ENCODE measurements around the gene TBCD.

TBCD gene

GRCh38 chr17:82751571-82752370, at the start of gene TBCD:
Gene TBCD, plus strand, starts transcription at chr17:82752065. Its CDS starts 129 bp downstream, at chr17:82752194.
- H3K27me3 Mint-ChIP-seq = no peaks in the 10 kb centered on the region
- no peaks in the 10 kb centered on the region for H3K9me3 Mint-ChIP-seq
- peaks cover 7 to 12% of the 10 kb centered on the region in 2 donors for H3K36me3 Mint-ChIP-seq
- H3K27ac Mint-ChIP-seq = peak within 1 kb of the TSS; percentile 84
- peaks cover 23 to 26% of the 10 kb centered on the region in 2 donors for H3K4me1 Mint-ChIP-seq
- peak within 1 kb of the TSS; percentile 85 to 90 for H3K4me3 Mint-ChIP-seq
- DNase-seq = peak; percentile 80
- peak; percentile 81 to 82 for ATAC-seq (replicated peaks)

GRCh38 chr17:82702231-82702927, 49.5 kb upstream of the TBCD start:
- Mint-ChIP-seq H3K9me3 (no peaks in the 10 kb centered on the region), H3K4me1 (peaks cover 8 to 23% of the 10 kb centered on the region in 2 donors), H3K4me3 (no peak overlapping the region), H3K27ac (no peak overlapping the region), H3K27me3 (peaks cover 2 to 5% of the 10 kb centered on the region in 2 donors), H3K36me3 (no peaks in the 10 kb centered on the region)
- DNase-seq (no peak), ATAC-seq (replicated peaks) (no peak)

- DNase-seq (no peak), ATAC-seq (replicated peaks) (no peak)
- Mint-ChIP-seq H3K4me3 (no peak overlapping the region), H3K36me3 (no peaks in the 10 kb centered on the region), H3K4me1 (peaks cover 13 to 29% of the 10 kb centered on the region in 2 donors), H3K27ac (no peak overlapping the region), H3K27me3 (peaks cover 0 to 3% of the 10 kb centered on the region in 2 donors), H3K9me3 (no peaks in the 10 kb centered on the region)
These were observed 48.7 kb upstream of the TBCD start for GRCh38 chr17:82703036-82703745.

GRCh38 chr17:82703935-82704865, 47.7 kb upstream of the TBCD start:
- Mint-ChIP-seq H3K27ac (peak overlapping the region; percentile 65), H3K27me3 (peaks cover 0 to 3% of the 10 kb centered on the region in 2 donors), H3K4me3 (no peak overlapping the region), H3K36me3 (no peaks in the 10 kb centered on the region), H3K9me3 (no peaks in the 10 kb centered on the region), H3K4me1 (peaks cover 11 to 30% of the 10 kb centered on the region in 2 donors)
- DNase-seq = no peak
- no peak for ATAC-seq (replicated peaks)

- ATAC-seq (replicated peaks) (no peak), DNase-seq (no peak)
- Mint-ChIP-seq H3K27ac (no peak overlapping the region), H3K27me3 (peaks cover 0 to 3% of the 10 kb centered on the region in 2 donors), H3K9me3 (no peaks in the 10 kb centered on the region), H3K4me3 (no peak overlapping the region), H3K4me1 (peaks cover 9 to 27% of the 10 kb centered on the region in 2 donors), H3K36me3 (no peaks in the 10 kb centered on the region)
These were observed 47.0 kb upstream of the TBCD start for GRCh38 chr17:82704886-82705285.

- Mint-ChIP-seq H3K4me1 (peaks cover 9 to 27% of the 10 kb centered on the region in 2 donors), H3K27me3 (peaks cover 0 to 3% of the 10 kb centered on the region in 2 donors), H3K4me3 (no peak overlapping the region), H3K9me3 (no peaks in the 10 kb centered on the region), H3K36me3 (no peaks in the 10 kb centered on the region), H3K27ac (no peak overlapping the region)
- ATAC-seq (replicated peaks) (no peak), DNase-seq (no peak)
These were observed 46.1 kb upstream of the TBCD start for GRCh38 chr17:82705756-82706155.

GRCh38 chr17:82709024-82709675, 42.7 kb upstream of the TBCD start:
- no peaks in the 10 kb centered on the region for H3K36me3 Mint-ChIP-seq
- no peaks in the 10 kb centered on the region for H3K27me3 Mint-ChIP-seq
- H3K9me3 Mint-ChIP-seq = no peaks in the 10 kb centered on the region
- no peak for DNase-seq
- H3K4me3 Mint-ChIP-seq = no peak overlapping the region
- H3K27ac Mint-ChIP-seq = no peak overlapping the region
- peaks cover 7 to 23% of the 10 kb centered on the region in 2 donors for H3K4me1 Mint-ChIP-seq
- ATAC-seq (replicated peaks) = no peak

GRCh38 chr17:82709676-82710498, 42.0 kb upstream of the TBCD start:
- no peak for DNase-seq
- Mint-ChIP-seq H3K36me3 (no peaks in the 10 kb centered on the region), H3K4me3 (no peak overlapping the region), H3K27ac (no peak overlapping the region), H3K4me1 (peaks cover 7 to 16% of the 10 kb centered on the region in 2 donors), H3K27me3 (no peaks in the 10 kb centered on the region), H3K9me3 (no peaks in the 10 kb centered on the region)
- no peak for ATAC-seq (replicated peaks)

- ATAC-seq (replicated peaks) (no peak), DNase-seq (no peak)
- Mint-ChIP-seq H3K4me3 (no peak overlapping the region), H3K27ac (no peak overlapping the region), H3K4me1 (peaks cover 7 to 17% of the 10 kb centered on the region in 2 donors), H3K27me3 (no peaks in the 10 kb centered on the region), H3K36me3 (no peaks in the 10 kb centered on the region), H3K9me3 (no peaks in the 10 kb centered on the region)
These were observed 41.2 kb upstream of the TBCD start for GRCh38 chr17:82710499-82711232.

- H3K9me3 Mint-ChIP-seq = no peaks in the 10 kb centered on the region
These were observed 38.7 kb upstream of the TBCD start for GRCh38 chr17:82713071-82713723.

GRCh38 chr17:82716203-82717010, 35.5 kb upstream of the TBCD start, which contains the start of gene FN3KRP:
Gene FN3KRP, plus strand, starts transcription at chr17:82716706. Its CDS starts 50 bp downstream, at chr17:82716756.
- no peaks in the 10 kb centered on the region for H3K9me3 Mint-ChIP-seq
- peak within 1 kb of the TSS; percentile 92 for H3K27ac Mint-ChIP-seq
- peaks cover 10 to 17% of the 10 kb centered on the region in 2 donors for H3K36me3 Mint-ChIP-seq
- H3K4me1 Mint-ChIP-seq = peaks cover 11 to 28% of the 10 kb centered on the region in 2 donors
- peak; percentile 91 for ATAC-seq (replicated peaks)
- DNase-seq = peak; percentile 80
- H3K27me3 Mint-ChIP-seq = no peaks in the 10 kb centered on the region
- H3K4me3 Mint-ChIP-seq = peak within 1 kb of the TSS; percentile 93 to 94

More at GRCh38 chr17:82713071-82713723, 38.7 kb upstream of the TBCD start:
- Mint-ChIP-seq H3K27ac (no peak overlapping the region), H3K36me3 (peaks cover 5 to 6% of the 10 kb centered on the region in 2 donors), H3K4me1 (peaks cover 11 to 27% of the 10 kb centered on the region in 2 donors), H3K4me3 (no peak overlapping the region), H3K27me3 (no peaks in the 10 kb centered on the region)
- ATAC-seq (replicated peaks) (no peak), DNase-seq (no peak)

Data from stimulated activated naive B cell treated with anti-CD40 and anti-IgM and Interleukin-4, amounts not matched to agents 10 μg/mL and 1 μg/mL and 100 μg/mL, for 72 hours (primary cell).